ENCODE measurements around the gene SNX25. TPM values are rescaled to one million over a fixed set of nuclear protein-coding genes. Genes with fewer than 3 reads are reported as not detected.
"Not testable (repeated sequence)": the region's sequence is repeated elsewhere in the genome, so short reads cannot be mapped to it uniquely, and the experiment has no call there.

The SNX25 gene
- total RNA-seq, 4 donors from 2014 or later = 36.9 to 71.3 (median 42.7) TPM

DNA sequence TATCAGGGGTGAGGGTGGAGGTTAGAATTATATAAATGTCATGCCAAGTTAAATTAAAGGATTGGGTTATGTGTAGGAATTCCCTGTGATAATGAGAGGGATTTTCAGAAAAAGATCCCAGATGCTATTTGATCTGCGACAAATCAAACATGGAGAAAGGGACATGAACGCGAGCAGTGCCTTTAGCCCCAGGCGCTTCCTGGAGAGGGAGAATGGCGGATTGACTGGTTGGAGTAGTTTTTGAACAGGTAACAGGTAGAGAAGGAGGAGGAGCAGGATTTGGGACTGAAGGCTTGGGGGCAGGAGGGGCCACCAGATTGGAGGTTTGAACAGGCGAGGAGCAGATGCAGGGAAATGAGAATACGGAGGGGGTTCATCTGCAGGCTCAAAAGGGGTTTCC, 119.2 kb downstream of the SNX25 start:
- DNase-seq = no peak
- TF ChIP-seq, protein P1, sequence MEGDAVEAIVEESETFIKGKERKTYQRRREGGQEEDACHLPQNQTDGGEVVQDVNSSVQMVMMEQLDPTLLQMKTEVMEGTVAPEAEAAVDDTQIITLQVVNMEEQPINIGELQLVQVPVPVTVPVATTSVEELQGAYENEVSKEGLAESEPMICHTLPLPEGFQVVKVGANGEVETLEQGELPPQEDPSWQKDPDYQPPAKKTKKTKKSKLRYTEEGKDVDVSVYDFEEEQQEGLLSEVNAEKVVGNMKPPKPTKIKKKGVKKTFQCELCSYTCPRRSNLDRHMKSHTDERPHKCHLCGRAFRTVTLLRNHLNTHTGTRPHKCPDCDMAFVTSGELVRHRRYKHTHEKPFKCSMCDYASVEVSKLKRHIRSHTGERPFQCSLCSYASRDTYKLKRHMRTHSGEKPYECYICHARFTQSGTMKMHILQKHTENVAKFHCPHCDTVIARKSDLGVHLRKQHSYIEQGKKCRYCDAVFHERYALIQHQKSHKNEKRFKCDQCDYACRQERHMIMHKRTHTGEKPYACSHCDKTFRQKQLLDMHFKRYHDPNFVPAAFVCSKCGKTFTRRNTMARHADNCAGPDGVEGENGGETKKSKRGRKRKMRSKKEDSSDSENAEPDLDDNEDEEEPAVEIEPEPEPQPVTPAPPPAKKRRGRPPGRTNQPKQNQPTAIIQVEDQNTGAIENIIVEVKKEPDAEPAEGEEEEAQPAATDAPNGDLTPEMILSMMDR (IDR thresholded peaks at IDR 0.05) = no peak
- no peak for TF ChIP-seq POLR2A (IDR thresholded peaks at IDR 0.05)
- 95 to 97% methylated on average over 7 of the region's 7 CpGs for WGBS, 2 donors
- no peak overlapping the region for H3K4me3 ChIP-seq (replicated peaks in 1 of 3)
- intact Hi-C loops (cut with DNase I) = no loop called here
- no peak overlapping the region for H3K27ac ChIP-seq
- H3K4me1 ChIP-seq = peaks cover 7 to 11% of the 10 kb centered on the region in 2 donors
- H3K36me3 ChIP-seq = no peaks in the 10 kb centered on the region
- H3K9me3 ChIP-seq = no peaks in the 10 kb centered on the region
- no peaks in the 10 kb centered on the region for H3K27me3 ChIP-seq

DNA sequence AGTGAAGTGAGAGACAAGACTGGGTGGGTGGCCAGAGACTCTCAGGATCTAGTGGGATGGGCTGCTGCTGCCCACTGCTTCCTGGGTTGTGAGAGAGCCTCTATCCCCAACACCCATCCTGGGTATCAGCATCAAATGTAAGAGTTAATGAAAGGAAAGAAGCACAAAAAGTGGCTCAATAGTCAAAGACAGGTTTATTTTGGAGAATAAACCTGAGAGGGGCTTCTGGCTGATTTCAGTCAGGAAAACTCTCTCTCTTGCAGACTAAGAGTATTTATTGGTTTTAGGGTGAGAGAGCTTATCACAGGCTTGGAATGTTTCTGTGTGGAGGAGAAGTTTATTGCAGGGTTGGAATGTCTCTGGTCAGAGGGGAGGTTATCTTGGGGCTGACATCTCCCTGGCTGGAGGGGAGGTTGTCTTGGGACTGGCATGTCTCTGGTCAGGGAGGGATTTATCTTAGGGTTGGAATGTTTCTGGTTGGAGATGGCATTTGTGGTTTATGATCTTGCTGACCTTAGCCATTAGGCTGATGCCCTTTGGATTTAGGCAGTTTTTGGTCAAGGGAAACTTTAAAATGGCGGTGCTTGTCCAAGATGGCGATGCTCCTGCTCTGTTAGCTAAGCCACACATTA, 120.6 kb downstream of the SNX25 start:
- H3K27me3 ChIP-seq; H3K36me3 ChIP-seq; H3K9me3 ChIP-seq; H3K27ac ChIP-seq; DNase-seq; H3K4me3 ChIP-seq (replicated peaks in 1 of 3); intact Hi-C loops (cut with DNase I): not testable (repeated sequence)
- H3K4me1 ChIP-seq = peaks cover 7 to 11% of the 10 kb centered on the region in 2 donors
- WGBS, 2 donors = 98 to 100% methylated on average over 2 of the region's 2 CpGs

DNA sequence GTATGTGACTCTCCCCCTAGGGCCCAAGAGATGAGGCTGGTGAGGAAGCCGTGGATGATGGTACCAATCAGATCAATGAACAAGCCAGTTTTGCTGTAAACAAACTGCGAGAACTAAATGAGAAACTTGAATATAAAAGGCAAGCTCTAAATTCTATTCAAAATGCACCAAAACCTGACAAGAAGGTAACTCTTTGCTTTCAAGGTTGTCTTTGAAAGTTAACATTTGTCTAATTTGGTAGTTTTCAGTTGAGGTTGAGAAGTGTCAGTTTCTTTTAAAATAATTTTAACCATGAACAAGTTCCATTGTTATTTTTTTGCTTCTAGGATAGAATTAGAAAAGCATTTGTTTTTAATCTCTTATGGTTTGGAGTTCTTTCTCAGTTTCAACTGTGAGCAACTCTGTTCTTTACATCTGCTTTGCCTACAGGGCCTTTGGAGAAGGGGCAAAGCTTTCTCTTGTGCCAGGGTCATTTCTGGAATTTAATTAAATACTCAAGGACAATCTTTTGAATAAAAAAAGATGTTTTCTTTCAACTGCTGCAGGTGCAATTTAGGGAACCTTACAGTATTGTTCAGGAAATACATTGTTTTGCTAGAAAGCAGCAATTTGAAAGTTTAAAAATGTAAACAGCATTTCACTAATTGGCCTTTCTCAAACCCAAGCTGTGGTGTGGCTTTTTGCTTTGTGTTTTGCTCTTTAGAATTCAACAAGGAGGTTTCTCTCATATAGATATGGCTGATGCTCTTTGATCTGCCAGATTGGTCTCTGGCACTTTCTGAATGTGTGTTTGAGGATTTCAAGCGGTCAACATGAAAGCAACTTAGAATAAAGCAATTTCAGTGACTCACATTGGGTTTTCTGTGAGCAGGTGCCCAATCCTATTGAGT, 123.4 kb downstream of the SNX25 start:
- DNase-seq = no peak
- no peak overlapping the region for H3K27ac ChIP-seq
- H3K4me1 ChIP-seq = no peaks in the 10 kb centered on the region
- H3K36me3 ChIP-seq = no peaks in the 10 kb centered on the region
- H3K9me3 ChIP-seq = no peaks in the 10 kb centered on the region
- intact Hi-C loops (cut with DNase I) = no loop called here
- TF ChIP-seq, protein P1 (IDR thresholded peaks at IDR 0.05) = no peak
- no peak for TF ChIP-seq POLR2A (IDR thresholded peaks at IDR 0.05)
- H3K4me3 ChIP-seq (replicated peaks in 1 of 3) = no peak overlapping the region
- 97 to 98% methylated on average over 3 of the region's 3 CpGs for WGBS, 2 donors
- H3K27me3 ChIP-seq = no peaks in the 10 kb centered on the region

DNA sequence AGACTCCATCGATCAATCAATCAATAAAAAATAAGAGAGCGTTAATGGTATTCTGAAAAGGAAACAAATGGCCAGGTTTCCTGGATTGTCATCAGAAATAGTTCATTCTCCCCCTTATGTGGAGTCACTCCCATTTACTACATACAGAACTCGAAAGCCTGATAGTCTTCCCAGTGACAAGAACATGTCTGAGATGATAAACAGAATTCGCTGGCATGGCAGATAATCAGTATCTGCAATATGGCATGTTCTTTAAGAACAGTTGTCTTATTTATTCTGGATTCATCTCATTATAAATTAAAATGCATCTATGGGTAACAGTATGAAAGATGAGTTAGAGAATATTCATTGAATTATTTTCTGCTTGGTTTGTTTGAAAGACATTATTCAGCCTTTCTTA, 124.9 kb downstream of the SNX25 start:
- no peaks in the 10 kb centered on the region for H3K36me3 ChIP-seq
- TF ChIP-seq, protein P1 (IDR thresholded peaks at IDR 0.05) = no peak
- TF ChIP-seq POLR2A (IDR thresholded peaks at IDR 0.05) = no peak
- H3K27ac ChIP-seq = no peak overlapping the region
- H3K4me3 ChIP-seq (replicated peaks in 1 of 3) = no peak overlapping the region
- no peaks in the 10 kb centered on the region for H3K27me3 ChIP-seq
- no peaks in the 10 kb centered on the region for H3K4me1 ChIP-seq
- WGBS, 2 donors = 95 to 99% methylated on average over 4 of the region's 4 CpGs
- H3K9me3 ChIP-seq = no peaks in the 10 kb centered on the region
- DNase-seq = no peak
- intact Hi-C loops (cut with DNase I) = no loop called here

DNA sequence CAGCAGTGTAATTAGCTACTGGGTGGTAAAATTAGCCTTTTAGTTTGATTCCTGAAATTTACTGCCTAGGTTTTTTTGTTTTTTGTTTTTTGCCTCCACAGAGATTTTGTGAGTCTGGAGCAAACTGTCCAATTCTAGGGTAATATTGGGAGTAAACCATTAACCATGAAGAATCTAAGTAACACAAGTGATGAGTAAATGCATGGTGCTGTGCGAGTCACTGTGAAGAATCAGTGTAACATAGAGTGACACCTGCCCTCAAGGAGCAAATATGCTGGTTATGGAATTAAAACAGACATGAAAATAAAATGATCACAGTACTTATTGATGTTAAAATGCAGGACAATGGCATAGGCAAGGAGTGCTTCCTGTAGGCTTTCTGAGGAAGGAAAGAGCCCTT, 126.2 kb downstream of the SNX25 start:
- Histone ChIP-seq H3K36me3 (no peaks in the 10 kb centered on the region), H3K27ac (no peak overlapping the region), H3K27me3 (no peaks in the 10 kb centered on the region), H3K4me1 (no peaks in the 10 kb centered on the region), H3K9me3 (no peaks in the 10 kb centered on the region), H3K4me3 (replicated peaks in 1 of 3) (no peak overlapping the region)
- TF ChIP-seq, protein P1 (IDR thresholded peaks at IDR 0.05) = no peak
- TF ChIP-seq POLR2A (IDR thresholded peaks at IDR 0.05) = no peak
- 96 to 99% methylated on average over 1 of the region's 1 CpG for WGBS, 2 donors
- intact Hi-C loops (cut with DNase I) = no loop called here
- DNase-seq = no peak
